C4-2B (cell line): Measurements from ENCODE around the gene TRAF3.

Source experiments
- ZFX ChIP-seq: fragments of 450-650 bp; IDR thresholded peaks from 2 replicates; pipeline ENCODE4 v1.6.1; 2017
- TF ChIP-seq, protein P1 (sequence below): fragments of 450-650 bp; conservative IDR thresholded peaks from 2 replicates; pipeline ENCODE4 v1.5.1; 2017; ENCODE audit warnings: mild to moderate bottlenecking

DNA sequence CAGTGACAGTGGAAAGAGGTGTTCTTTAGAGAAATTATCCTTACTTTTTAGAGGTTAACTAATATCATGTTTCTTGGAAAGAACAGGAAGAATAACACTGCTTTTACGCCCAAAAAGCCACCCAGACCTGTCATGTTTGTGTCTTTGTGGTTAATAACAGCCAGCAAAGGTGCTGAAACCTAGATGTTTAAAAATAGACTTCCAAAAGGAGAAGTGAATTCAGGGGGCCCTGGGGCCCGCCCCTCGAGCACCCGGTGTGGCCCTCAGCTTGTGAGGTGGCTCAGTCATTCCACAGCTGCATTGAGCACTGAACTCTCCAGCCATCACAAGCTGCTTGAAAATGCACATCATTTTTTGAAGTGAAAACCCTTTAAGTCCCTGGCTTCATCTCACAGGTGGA lies 124.4 kb downstream of the TRAF3 start:
- TF ChIP-seq, protein P1, sequence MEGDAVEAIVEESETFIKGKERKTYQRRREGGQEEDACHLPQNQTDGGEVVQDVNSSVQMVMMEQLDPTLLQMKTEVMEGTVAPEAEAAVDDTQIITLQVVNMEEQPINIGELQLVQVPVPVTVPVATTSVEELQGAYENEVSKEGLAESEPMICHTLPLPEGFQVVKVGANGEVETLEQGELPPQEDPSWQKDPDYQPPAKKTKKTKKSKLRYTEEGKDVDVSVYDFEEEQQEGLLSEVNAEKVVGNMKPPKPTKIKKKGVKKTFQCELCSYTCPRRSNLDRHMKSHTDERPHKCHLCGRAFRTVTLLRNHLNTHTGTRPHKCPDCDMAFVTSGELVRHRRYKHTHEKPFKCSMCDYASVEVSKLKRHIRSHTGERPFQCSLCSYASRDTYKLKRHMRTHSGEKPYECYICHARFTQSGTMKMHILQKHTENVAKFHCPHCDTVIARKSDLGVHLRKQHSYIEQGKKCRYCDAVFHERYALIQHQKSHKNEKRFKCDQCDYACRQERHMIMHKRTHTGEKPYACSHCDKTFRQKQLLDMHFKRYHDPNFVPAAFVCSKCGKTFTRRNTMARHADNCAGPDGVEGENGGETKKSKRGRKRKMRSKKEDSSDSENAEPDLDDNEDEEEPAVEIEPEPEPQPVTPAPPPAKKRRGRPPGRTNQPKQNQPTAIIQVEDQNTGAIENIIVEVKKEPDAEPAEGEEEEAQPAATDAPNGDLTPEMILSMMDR, result no peak
- no peak for TF ChIP-seq ZFX
